Uterus (tissue), 4 donors: ENCODE data around the gene SLC39A11. TPM values are rescaled to one million over a fixed set of nuclear protein-coding genes. Genes with fewer than 3 reads are reported as not detected.

Experiments
- DNase-seq, 2 donors: peaks; one replicate each; pipeline ENCODE4 v3.0.0-alpha.2; 2019 to 2020
- H3K27ac ChIP-seq, 2 donors: fragments of 200-600 bp; sonication (generic); 1 replicate in 1 of 2; 2 replicates in 1 of 2; pipeline ENCODE4 v1.5.1; 2016 to 2018
- H3K27me3 ChIP-seq, 2 donors: fragments of 200-600 bp; sonication (generic); one replicate each; pipeline ENCODE4 v1.5.1; 2018 to 2019; ENCODE audit warnings: control low read depth in 1 of 2
- H3K36me3 ChIP-seq, 2 donors: fragments of 200-600 bp; sonication (generic); one replicate each; pipeline ENCODE4 v1.5.1; 2019; ENCODE audit warnings: control low read depth in 1 of 2
- H3K4me1 ChIP-seq, 2 donors: fragments of 200-600 bp; sonication (generic); one replicate each; pipeline ENCODE4 v1.5.1; 2018 to 2019; ENCODE audit warnings: control low read depth in 1 of 2
- H3K4me3 ChIP-seq, 2 donors: fragments of 200-600 bp; sonication (generic); 1 replicate in 1 of 2; 2 replicates in 1 of 2; pipeline ENCODE4 v1.5.1; 2018 to 2019; ENCODE audit warnings: mild to moderate bottlenecking in 1 of 2
- H3K9me3 ChIP-seq, 2 donors: fragments of 200-600 bp; sonication (generic); one replicate each; pipeline ENCODE4 v1.5.1; 2019; ENCODE audit warnings: control low read depth in 1 of 2
- POLR2A ChIP-seq, 2 donors: fragments of 450-650 bp; IDR thresholded peaks; one replicate each; pipeline ENCODE4 v1.6.1; 2016; ENCODE audit warnings: antibody characterized with exemption in 2 of 2, mild to moderate bottlenecking in 1 of 2, moderate library complexity in 1 of 2
- intact Hi-C: fragments of 100-400 bp; cut with DNase I; formaldehyde crosslinking; loops from one replicate; pipeline ENCODE4 v1.15.1; 2023; ENCODE audit warnings: low total_unique reads
- total RNA-seq, 4 donors: library from RNA; depleted of rRNA in 3 of 4; stranded (reverse); fragments of >200 nt in 3 of 4; gene quantifications; one replicate each; pipeline versions ENCODE4 v1.1.0 to v1.2.4, GENCODE V29; 2014 to 2023
- TF ChIP-seq, protein P1 (sequence below), 4 experiments: fragments of 200-600 bp in 2 of 4; fragments of 450-650 bp in 2 of 4; sonication (generic) in 2 of 4; IDR thresholded peaks; one replicate each; pipeline ENCODE4 v1.5.1; 2016 to 2019; ENCODE audit warnings: antibody characterized with exemption in 4 of 4, mild to moderate bottlenecking in 2 of 4, moderate library complexity in 1 of 4
- donor health status: DM: yes; HTN: yes; CAD: no.

The SLC39A11 gene
- total RNA-seq, 4 donors from 2014 or later = 5.4 to 56.2 (median 21.0) TPM

DNA sequence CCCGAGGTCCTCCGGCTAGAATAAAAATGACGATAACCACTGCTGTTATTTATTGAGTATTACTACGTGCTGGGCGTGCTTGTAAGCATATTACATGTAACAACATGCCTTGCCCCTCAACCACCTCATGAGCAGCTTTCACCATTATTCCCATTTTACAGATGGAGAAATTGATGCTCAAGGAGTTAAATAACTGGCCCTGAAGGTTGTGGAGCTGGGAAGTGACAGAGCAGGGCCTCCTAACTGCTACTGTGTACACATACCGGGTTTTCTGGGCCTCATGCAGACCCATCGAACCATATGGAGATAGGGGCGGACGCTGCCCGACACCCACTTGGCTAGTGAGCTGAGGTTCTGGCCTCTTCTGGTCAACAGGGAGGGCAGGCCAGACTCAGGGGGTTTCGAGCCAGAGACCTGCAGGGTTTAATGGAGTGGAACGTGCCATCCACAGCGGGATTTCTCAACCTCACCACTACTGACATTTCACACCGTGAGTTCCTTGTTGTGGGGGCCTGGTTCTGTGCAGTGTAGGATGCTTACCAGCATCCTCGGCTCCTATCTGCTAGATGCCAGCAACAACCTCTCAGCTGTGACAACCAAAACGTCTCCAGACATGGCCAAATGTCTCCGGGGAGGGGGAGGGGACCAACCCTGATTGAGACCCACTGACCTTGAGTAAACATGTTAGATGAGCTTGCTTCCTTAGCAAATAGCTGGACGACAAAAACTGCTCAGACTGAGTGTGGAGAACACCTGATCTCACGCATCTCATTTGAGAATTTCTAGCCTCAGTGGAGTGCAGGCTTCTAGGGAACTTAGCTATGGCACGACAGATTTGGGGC lies 432.0 kb downstream of the SLC39A11 start:
- no peak overlapping the region for H3K4me3 ChIP-seq
- no peaks in the 10 kb centered on the region for H3K4me1 ChIP-seq
- no peaks in the 10 kb centered on the region for H3K9me3 ChIP-seq
- no peaks in the 10 kb centered on the region for H3K27me3 ChIP-seq
- no peak overlapping the region for H3K27ac ChIP-seq
- no peaks in the 10 kb centered on the region for H3K36me3 ChIP-seq
- DNase-seq = no peak
- TF ChIP-seq POLR2A (IDR thresholded peaks at IDR 0.05) = no peak
- TF ChIP-seq, protein P1, sequence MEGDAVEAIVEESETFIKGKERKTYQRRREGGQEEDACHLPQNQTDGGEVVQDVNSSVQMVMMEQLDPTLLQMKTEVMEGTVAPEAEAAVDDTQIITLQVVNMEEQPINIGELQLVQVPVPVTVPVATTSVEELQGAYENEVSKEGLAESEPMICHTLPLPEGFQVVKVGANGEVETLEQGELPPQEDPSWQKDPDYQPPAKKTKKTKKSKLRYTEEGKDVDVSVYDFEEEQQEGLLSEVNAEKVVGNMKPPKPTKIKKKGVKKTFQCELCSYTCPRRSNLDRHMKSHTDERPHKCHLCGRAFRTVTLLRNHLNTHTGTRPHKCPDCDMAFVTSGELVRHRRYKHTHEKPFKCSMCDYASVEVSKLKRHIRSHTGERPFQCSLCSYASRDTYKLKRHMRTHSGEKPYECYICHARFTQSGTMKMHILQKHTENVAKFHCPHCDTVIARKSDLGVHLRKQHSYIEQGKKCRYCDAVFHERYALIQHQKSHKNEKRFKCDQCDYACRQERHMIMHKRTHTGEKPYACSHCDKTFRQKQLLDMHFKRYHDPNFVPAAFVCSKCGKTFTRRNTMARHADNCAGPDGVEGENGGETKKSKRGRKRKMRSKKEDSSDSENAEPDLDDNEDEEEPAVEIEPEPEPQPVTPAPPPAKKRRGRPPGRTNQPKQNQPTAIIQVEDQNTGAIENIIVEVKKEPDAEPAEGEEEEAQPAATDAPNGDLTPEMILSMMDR (IDR thresholded peaks at IDR 0.05) = no peak
- intact Hi-C loops = no loop called here

DNA sequence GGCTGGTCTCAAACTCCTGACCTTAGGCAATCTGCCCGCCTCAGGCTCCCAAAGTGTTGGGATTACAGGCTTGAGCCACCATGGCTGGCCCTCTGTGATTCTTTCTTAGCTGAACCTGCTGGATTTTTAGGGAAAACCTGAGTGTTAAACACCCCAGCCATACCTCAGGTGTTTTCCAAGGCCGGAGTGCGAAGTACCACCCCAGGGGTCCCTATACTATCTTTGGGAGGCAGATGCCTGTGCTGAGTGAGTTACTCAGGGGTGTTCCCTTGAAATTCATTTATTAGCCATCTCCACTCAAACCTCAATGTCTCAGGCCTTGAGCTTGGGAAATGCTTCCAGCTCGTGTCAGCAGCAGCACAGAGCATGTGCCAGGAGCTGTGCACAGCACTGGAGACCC lies 432.7 kb downstream of the SLC39A11 start:
- Histone ChIP-seq H3K27ac (no peak overlapping the region), H3K4me3 (no peak overlapping the region), H3K27me3 (no peaks in the 10 kb centered on the region), H3K4me1 (no peaks in the 10 kb centered on the region), H3K9me3 (no peaks in the 10 kb centered on the region), H3K36me3 (no peaks in the 10 kb centered on the region)
- TF ChIP-seq POLR2A (IDR thresholded peaks at IDR 0.05) = no peak
- TF ChIP-seq, protein P1 (IDR thresholded peaks at IDR 0.05) = no peak
- intact Hi-C loops = no loop called here
- DNase-seq = no peak

DNA sequence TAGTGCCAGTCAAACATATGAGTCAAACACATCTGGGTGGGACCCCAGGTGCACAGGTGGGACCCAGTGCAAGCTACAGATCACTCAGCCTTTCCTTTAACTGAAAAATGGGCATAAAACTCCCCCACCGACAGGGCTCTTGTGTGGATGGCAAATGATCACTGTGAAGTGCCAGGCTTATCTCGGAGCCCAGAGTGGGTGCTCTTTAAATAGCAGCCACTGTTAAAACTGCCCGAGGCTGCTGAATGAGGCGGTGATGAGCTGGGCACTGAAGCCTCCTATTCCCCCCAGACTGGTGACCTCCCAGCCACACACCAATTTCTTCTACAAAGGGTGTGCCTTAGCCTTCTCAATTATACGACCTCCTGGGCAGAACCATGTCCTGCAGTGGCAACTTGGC lies 433.8 kb downstream of the SLC39A11 start:
- no peak for DNase-seq
- Histone ChIP-seq H3K27me3 (no peaks in the 10 kb centered on the region), H3K27ac (no peak overlapping the region), H3K36me3 (no peaks in the 10 kb centered on the region), H3K4me3 (no peak overlapping the region), H3K9me3 (no peaks in the 10 kb centered on the region), H3K4me1 (no peaks in the 10 kb centered on the region)
- no peak for TF ChIP-seq POLR2A (IDR thresholded peaks at IDR 0.05)
- TF ChIP-seq, protein P1 (IDR thresholded peaks at IDR 0.05) = no peak
- intact Hi-C loops = no loop called here

DNA sequence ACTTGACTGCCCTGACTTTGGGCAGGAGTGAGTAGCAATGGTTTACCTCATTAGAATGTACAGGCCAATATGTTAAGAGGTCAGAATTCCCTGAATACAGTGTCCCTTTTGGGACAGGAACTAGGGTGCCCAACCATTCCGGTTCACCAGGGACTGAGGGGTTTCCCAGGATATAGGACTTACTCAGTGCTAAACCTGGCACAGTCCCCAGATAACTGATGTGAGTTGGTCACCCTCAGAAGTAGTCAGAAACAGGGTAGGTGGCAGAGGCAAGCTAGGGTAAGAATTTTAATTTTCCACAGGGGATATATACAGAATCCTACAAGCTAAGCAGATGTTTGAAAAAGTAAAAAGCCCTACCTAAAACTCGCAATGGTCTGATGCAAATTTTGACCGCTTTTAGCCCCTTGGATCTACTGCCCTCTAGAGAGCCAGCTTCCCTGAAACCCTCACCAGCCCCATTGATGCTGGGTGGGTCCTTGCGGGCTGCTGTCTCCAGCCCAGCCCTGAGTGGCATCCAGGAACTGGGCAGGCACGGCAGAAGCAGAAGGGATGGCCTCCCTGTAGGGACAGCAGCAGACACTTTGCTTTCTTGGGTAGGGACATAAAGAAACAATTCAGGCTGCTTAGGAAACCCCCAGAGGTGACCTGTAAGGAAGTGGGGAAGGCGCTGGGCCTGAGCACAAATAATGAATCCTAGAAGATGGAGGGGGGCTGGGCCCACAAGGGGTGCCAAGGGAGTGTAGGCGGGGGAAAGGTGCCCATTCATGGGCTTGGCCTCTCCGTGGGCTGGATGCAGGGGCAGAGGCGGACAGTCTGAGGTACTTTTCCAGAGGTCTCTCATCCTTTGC lies 434.8 kb downstream of the SLC39A11 start:
- no peak for DNase-seq
- Histone ChIP-seq H3K4me3 (no peak overlapping the region), H3K27me3 (no peaks in the 10 kb centered on the region), H3K36me3 (no peaks in the 10 kb centered on the region), H3K4me1 (no peaks in the 10 kb centered on the region), H3K27ac (no peak overlapping the region), H3K9me3 (no peaks in the 10 kb centered on the region)
- intact Hi-C loops = no loop called here
- TF ChIP-seq, protein P1 (IDR thresholded peaks at IDR 0.05) = no peak
- TF ChIP-seq POLR2A (IDR thresholded peaks at IDR 0.05) = no peak
